ENCODE data around the gene MAGI2.

MAGI2 gene

DNA sequence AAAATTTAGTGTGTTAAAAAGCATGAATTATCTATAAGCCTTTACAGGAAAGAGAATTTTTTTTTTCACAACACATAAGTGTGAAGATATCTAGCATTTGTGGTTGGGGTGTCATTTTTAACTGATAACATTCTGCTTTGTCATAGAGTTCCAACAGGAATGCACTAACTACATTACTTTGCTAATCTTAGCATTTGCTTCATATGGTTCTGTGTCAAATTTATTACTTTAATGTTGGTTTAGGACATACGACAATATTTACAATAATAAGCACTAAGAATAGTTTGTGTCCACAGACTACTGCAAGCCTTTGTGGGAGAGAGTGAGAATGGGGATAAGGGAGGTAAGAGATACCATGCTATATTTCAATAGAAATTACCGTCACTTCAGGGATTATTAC, 40.6 kb upstream of the MAGI2 start:
- no peak overlapping the region for H3K27ac ChIP-seq
- H3K4me3 ChIP-seq (ENCODE audit: low read depth, low read length) = no peak overlapping the region
- H3K27me3 ChIP-seq (replicated peaks) = no peaks in the 10 kb centered on the region
- in situ Hi-C loops (cut with HindIII; ENCODE audit: low pct_ligation_motif_present, low sequenced_read_pairs) = no loop called here
- H3K36me3 ChIP-seq (replicated peaks) = no peaks in the 10 kb centered on the region
- no peak for DNase-seq
- TF ChIP-seq, protein P1, sequence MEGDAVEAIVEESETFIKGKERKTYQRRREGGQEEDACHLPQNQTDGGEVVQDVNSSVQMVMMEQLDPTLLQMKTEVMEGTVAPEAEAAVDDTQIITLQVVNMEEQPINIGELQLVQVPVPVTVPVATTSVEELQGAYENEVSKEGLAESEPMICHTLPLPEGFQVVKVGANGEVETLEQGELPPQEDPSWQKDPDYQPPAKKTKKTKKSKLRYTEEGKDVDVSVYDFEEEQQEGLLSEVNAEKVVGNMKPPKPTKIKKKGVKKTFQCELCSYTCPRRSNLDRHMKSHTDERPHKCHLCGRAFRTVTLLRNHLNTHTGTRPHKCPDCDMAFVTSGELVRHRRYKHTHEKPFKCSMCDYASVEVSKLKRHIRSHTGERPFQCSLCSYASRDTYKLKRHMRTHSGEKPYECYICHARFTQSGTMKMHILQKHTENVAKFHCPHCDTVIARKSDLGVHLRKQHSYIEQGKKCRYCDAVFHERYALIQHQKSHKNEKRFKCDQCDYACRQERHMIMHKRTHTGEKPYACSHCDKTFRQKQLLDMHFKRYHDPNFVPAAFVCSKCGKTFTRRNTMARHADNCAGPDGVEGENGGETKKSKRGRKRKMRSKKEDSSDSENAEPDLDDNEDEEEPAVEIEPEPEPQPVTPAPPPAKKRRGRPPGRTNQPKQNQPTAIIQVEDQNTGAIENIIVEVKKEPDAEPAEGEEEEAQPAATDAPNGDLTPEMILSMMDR (IDR thresholded peaks at IDR 0.05; ENCODE audit: low read depth, low read length, missing control alignments) = no peak

DNA sequence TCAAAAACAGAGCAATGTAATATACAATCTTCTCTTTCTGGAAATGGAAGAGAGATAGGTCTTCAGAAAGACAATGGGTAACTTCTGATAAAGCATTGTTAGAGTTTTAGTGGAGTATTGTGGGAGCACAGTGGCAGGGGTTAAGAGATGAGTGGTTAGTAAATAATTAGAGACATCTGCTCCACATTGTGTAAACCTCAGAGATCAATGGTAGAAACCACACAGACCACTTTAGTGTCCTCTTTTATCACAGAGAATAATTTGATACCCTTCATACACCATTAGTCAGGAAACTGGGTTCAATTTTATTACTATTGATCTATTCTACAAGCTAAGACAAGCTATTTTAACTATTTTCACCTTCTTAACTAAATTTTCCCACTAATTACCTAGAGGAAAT, 35.9 kb upstream of the MAGI2 start:
- H3K4me3 ChIP-seq (ENCODE audit: low read depth, low read length) = no peak overlapping the region
- no peaks in the 10 kb centered on the region for H3K36me3 ChIP-seq (replicated peaks)
- no peak overlapping the region for H3K27ac ChIP-seq
- H3K27me3 ChIP-seq (replicated peaks) = no peaks in the 10 kb centered on the region
- TF ChIP-seq, protein P1 (IDR thresholded peaks at IDR 0.05; ENCODE audit: low read depth, low read length, missing control alignments) = no peak
- no peak for DNase-seq
- in situ Hi-C loops (cut with HindIII; ENCODE audit: low pct_ligation_motif_present, low sequenced_read_pairs) = no loop called here

DNA sequence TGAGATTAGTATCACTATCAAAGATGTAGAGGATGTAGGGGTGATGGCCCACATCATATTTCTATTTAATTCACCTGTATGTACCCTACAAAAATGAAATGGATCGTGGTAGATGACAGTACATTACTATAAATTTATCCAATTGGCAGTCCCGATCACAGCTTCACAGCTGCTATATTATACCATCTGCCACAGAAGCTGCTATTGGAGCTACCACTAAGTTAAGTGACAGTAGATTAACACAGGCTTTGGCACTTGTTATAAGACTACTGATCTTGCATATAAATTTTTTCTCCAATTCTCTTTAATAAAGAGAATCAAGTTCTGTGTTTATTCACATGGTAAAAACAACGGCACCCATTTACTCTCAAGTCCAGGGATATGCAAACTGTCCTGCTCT, 24.9 kb upstream of the MAGI2 start:
- Histone ChIP-seq H3K27me3 (replicated peaks) (no peaks in the 10 kb centered on the region), H3K4me3 (ENCODE audit: low read depth, low read length) (no peak overlapping the region), H3K36me3 (replicated peaks) (no peaks in the 10 kb centered on the region), H3K27ac (no peak overlapping the region)
- no peak for DNase-seq
- TF ChIP-seq, protein P1 (IDR thresholded peaks at IDR 0.05; ENCODE audit: low read depth, low read length, missing control alignments) = no peak
- in situ Hi-C loops (cut with HindIII; ENCODE audit: low pct_ligation_motif_present, low sequenced_read_pairs) = no loop called here

DNA sequence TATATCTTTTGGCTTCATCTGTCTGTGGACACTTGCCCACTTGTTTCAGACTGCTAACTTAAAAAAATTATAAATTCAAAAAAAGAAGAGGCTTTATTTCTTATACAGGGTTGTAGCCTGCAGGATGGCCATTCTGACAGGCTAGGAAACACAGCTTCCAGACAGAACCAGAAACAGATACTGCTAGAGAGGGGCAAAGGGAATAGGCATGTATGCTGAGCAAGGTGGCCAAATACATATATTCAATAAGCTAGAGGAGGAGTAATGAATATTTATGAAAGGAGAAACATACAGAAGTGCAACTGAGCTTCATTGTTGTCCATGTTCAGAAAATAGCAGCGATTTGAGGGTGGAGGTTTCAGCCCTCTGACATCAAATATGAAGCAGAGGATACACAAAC, 22.0 kb upstream of the MAGI2 start:
- TF ChIP-seq, protein P1 (IDR thresholded peaks at IDR 0.05; ENCODE audit: low read depth, low read length, missing control alignments) = no peak
- Histone ChIP-seq H3K27ac (no peak overlapping the region), H3K4me3 (ENCODE audit: low read depth, low read length) (no peak overlapping the region), H3K27me3 (replicated peaks) (no peaks in the 10 kb centered on the region), H3K36me3 (replicated peaks) (no peaks in the 10 kb centered on the region)
- in situ Hi-C loops (cut with HindIII; ENCODE audit: low pct_ligation_motif_present, low sequenced_read_pairs) = no loop called here
- DNase-seq = no peak

DNA sequence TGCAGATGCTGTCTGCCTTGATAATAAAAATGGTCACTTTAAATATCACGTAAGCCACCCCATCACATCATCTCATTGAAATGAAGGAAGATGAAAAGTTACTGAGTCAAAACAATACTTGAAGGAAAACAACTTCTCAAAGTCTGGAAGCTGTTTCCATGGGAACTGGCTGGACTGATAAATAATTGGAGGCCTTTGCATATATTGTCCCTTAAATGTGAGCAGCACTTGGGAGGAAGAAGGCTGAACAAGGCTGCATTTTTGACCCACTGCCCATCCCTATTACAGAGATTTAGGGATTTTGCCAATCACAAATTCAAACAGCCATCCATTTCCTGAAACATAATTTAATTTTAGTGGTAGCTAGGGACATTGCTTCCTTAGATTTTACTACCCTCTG, 18.2 kb upstream of the MAGI2 start:
- no peak overlapping the region for H3K27ac ChIP-seq
- no peaks in the 10 kb centered on the region for H3K36me3 ChIP-seq (replicated peaks)
- peak; percentile 4 for DNase-seq
- TF ChIP-seq, protein P1 (IDR thresholded peaks at IDR 0.05; ENCODE audit: low read depth, low read length, missing control alignments) = no peak
- no peaks in the 10 kb centered on the region for H3K27me3 ChIP-seq (replicated peaks)
- in situ Hi-C loops (cut with HindIII; ENCODE audit: low pct_ligation_motif_present, low sequenced_read_pairs) = no loop called here
- H3K4me3 ChIP-seq (ENCODE audit: low read depth, low read length) = no peak overlapping the region

DNA sequence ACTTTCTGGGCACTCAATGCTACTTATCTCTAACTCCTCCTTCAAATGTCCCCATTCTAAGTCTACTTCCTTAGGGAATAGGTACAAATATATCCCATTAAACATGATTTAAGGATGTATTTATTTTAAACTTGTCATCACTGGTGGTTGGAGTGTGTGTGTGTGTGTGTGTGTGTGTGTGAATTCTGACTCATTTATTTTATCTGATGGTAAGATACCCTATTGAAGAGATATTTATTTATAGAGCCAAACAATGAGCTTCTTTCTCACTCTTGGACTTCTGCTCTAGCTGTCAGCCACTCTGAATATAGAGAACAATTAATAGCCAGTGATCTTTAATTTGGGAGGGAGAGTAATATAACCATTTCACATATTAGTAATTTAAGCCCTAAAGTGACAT, 17.8 kb upstream of the MAGI2 start:
- TF ChIP-seq, protein P1 (IDR thresholded peaks at IDR 0.05; ENCODE audit: low read depth, low read length, missing control alignments) = no peak
- peak; percentile 7 for DNase-seq
- no peaks in the 10 kb centered on the region for H3K36me3 ChIP-seq (replicated peaks)
- no peak overlapping the region for H3K4me3 ChIP-seq (ENCODE audit: low read depth, low read length)
- in situ Hi-C loops (cut with HindIII; ENCODE audit: low pct_ligation_motif_present, low sequenced_read_pairs) = no loop called here
- H3K27me3 ChIP-seq (replicated peaks) = no peaks in the 10 kb centered on the region
- H3K27ac ChIP-seq = no peak overlapping the region
